Measurements from ENCODE around the gene ADCY5.

Gene ADCY5

DNA sequence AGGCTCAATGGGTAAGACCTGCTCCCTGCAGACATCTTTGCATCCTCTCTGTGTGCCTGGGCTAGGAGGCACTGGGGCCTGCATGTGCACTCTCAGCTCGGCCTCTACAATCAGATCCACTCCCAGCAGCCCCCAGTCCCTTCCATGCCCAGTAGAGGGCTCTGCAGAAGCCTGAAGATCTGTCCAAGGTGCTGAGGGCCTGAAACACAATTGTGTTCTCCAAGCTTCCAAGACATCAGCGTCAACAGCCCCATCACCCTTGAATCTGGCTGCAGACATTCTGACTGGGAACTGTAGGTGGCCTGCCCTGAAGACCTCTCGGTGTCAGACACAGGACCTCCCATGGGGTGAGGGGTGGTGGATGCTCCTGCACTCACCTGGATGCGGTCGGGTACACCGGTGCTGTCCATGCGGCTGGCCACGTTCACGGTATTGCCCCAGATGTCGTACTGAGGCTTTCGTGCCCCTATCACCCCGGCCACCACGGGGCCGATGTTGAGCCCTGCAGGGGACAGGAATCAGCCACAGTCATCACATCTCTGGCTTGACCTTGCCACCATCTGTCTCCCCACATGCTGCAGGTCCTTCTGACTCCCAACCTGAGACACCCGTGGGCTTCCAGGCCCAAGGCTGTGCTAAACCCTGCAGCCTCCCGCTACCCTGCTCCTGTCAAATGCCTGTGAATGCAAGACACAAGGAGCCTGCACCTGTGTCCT, 162.4 kb downstream of the ADCY5 start:
- DNase-seq (ENCODE audit: low spot score): peak; percentile 75

DNA sequence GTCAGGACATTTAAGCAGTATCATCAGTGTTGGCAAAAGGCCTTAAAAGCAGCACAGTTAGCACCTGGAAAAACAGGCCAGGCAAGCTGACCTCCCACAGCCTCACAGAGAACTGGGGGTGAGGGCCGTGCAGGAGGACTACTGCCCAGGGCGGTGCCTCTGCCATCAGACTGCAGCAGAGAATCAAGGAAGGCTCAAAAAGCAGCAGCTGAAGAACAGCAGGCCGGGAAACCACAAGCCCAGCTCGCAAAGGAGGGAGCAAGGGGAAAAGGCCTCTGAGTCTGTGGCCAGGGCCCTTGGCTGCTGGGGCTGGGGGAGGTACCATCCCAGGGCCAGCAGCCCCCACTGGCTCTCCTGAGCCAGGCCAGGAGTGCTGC, 163.0 kb downstream of the ADCY5 start:
- DNase-seq (ENCODE audit: low spot score): no peak

DNA sequence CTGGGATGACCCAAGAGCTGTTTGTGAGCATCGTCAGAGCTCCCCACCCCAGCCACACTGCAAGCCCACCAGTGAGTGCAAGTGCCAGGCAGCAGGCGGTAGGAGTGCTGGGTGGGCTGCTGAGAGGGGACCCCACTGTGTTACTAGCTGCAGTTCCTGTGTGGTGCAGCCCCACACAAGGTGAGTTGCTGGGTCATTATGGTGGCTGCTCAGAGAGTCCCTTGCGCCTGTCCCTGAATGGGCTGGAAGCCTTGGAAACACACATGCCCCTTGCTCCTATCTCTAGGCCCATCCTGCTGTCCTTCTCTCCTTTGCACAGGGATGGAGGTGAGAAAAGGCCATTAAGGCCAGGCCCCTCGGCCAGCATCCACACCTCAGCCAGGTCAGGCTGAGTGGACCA, 163.4 kb downstream of the ADCY5 start:
- DNase-seq (ENCODE audit: low spot score): no peak

DNA sequence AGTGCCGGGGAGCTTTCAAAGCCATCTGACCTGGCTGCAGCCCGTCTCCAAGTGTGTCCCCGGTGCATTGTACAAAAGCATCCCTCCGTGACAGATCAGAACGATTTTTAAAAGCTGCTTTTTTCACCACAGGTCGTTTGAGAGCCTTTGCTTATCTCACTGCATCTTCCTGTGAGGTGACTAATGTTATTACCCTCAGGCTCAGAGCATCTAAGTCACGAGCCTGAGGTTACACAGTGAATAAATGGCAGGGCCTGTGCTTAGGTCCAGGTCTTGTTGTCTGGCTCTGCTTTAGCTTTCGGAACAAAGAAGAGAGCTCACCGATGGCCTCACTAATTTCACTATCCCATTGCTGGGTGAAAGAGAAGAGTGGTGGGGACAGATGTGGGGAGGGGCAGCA, 163.8 kb downstream of the ADCY5 start:
- DNase-seq (ENCODE audit: low spot score): no peak

DNA sequence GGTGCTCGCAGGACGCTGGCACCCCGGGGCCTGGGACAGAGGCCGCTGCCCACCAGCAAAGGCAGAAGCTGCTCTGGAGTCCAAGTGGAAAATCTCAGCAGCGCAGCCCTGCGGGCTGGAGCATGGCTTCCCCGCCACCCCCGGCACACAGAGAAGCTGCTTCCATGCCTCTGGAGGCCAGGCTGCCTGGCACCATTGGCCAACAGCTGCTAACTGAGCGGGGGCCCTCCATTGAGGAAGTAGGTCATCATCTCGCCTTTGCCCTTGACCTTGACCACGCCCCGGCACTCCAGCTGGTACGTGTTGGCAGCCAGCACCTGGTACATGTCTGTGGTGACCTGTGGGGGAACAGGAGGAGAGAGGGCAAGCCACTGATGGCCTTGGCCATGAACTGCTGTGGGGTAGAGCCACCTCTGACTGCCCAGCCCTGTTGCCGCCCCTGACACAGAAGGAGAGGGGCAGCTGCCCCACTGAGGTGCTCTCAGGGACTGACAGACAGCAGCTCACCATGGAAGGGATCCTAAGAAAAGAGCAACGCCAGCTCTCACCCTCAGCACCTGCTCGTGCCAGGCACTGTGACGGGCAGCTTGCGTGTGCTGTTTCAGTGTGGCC, 164.4 kb downstream of the ADCY5 start:
- no peak for DNase-seq (ENCODE audit: low spot score)

DNA sequence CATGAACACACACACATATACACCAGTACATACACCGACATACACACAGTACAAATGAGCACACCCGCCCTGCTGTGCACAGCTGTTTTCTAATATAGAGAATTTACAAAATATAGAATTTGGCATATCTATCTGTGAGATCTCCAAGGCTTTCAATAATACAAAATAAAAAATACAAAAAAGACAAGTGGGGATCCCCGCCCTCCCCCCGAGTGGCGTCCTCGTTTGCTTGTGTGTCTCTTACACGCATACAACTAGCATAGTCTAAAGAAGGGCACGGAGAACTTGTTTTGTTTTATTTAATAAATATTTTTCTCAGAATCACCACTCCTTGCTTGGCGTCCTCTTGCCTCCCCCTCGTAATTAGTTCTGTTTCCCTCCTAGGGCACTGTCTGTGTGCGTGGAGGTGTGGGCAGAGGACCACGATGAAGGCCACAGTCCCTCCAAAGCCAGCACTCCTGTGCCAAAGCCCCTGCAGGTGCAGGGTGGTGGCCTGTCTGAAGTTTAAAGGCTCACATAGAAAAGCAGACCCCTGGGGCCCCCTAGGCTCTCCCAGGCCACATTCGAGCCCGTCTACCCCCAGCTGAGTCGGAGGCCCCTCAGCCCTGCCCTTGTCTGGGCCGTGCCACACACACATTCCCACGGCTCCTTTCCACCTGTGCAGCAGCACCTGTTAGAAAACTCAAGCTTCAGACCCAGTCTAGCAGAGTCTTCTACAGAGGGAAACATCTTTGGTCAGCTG, 165.1 kb downstream of the ADCY5 start:
- DNase-seq (ENCODE audit: low spot score): no peak

DNA sequence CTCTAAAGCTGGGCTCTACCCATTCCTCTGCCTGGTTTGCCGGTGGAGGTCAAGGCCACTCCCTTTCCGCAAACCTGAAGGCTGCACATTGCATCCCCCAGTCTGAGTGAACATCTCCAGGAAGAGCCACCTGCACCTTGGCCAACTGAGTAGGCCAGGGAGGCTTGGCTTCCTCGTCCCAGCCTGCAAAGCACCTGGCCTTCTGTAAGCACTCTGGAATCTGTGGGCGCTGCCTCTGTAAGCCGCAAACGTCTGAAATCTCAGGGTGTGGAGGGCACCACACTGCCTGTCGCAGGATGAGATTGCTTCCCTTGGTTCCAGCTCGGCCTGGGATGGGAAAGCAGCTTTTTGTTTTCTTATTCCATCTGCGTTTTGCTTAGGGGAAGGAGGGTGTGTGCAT, 165.8 kb downstream of the ADCY5 start:
- no peak for DNase-seq (ENCODE audit: low spot score)

DNA sequence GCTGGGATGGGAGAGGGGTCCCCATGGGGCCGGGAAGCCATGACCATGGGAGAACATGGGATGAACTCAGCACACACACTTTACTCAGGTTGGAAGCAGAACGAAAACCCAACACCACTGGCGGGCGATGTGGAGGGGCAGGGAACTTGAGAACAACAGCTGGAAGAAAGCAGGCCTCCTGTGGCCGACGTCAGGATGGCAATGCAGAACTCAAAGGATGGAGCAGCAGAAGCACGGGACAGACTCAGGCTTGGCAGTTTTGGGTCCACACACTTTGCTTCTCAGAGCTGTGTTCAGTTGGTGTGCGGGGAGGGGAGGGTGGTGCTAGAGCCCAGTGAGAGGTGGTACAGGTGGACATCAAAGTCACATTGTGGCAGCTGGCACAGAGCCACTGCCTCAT, 166.4 kb downstream of the ADCY5 start:
- no peak for DNase-seq (ENCODE audit: low spot score)

DNA sequence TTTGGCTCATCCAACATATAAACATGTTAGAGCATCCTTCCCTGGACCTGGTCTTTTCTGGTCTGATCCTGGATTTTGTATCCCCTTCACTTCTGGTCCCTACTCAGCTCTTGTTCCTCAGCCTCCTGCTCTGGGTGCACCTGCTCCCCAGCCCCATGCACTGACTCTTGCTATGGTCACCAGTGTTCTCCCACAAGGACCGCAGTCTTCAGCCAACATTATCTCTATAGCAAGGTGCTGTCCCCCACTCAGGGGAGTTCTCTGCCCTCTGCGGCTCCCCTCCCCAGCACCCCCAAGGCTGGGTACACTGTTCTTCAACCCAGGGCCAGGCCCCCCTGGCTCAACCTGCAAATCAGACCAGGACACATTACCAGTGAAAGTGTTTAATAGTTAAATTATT, 167.0 kb downstream of the ADCY5 start:
- DNase-seq (ENCODE audit: low spot score): no peak

DNA sequence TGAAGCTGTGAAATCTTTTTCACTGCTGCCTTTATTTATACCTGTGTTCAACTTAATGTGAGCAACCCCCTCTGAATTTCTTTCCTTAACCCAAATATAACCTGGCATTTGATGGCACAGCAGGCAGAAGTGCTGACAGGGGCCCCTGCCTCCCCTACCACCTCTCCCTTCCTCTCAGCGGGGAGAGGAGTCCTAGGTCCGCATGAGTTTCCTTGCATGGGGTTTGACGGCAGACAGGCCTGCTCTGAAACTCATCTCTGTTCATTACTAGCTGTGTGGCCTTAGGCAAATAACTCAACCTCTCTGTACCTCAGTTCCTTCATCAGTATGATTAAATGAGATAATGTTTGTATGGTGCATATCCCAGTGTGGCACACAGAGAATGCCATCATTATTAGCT, 167.5 kb downstream of the ADCY5 start:
- DNase-seq (ENCODE audit: low spot score): no peak

DNA sequence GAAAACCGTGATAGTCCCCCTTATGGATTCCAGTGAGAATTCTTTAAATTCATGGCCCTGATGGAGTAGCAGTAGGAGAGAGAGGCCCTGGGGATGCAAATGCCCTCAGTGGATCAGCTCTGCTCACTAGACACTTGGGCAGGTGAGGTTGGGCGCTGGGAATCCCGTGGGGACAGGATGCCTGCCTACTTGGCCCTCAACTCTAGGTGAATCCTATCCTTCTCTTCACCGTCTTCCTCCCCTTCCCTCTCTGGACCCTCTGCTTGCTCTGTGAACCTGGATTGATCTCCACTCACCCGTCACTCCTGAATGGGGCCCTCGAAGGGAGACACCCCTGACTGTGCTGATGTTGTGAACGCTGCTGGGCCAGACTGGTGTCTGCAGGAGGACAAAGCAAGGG, 169.8 kb downstream of the ADCY5 start:
- DNase-seq (ENCODE audit: low spot score): no peak

DNA sequence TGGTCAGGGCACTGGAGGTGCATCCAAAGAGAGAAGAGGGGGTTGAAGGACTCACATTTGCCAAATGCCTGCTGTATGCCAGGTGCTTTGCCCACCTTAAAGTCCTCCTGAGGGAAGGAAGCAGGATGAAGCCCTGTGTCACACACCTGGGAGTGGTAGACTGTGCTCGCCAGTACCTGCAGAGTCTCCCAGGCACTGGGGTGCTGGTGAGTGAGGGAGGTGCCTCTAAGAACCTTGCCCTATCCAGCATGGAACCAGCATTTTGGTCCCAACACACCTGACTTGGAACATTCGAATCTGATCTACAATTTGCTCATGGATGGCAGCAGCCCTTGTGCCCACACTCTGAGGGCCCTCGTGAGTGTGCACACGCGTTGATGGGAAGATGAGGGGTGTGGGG, 170.4 kb downstream of the ADCY5 start:
- DNase-seq (ENCODE audit: low spot score): no peak

DNA sequence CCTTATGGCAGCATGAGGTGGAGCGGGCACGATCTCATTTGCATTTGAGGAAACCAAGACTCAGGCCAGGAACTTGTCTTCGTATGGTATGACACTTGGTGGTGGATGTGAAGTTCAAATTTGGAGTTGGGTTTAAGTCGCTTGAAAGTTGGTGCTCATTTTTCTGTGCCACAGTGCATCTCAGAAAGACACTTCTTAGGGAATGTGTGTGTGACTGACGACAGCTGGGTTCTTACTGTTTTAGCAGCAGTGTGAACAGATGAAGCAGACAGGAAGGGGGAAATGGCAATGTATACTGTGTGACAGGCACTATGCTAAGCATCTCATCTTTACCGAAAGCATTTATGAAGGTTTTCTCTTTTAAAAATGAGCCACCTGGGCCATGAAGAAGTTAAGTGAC, 171.8 kb downstream of the ADCY5 start:
- no peak for DNase-seq (ENCODE audit: low spot score)

DNA sequence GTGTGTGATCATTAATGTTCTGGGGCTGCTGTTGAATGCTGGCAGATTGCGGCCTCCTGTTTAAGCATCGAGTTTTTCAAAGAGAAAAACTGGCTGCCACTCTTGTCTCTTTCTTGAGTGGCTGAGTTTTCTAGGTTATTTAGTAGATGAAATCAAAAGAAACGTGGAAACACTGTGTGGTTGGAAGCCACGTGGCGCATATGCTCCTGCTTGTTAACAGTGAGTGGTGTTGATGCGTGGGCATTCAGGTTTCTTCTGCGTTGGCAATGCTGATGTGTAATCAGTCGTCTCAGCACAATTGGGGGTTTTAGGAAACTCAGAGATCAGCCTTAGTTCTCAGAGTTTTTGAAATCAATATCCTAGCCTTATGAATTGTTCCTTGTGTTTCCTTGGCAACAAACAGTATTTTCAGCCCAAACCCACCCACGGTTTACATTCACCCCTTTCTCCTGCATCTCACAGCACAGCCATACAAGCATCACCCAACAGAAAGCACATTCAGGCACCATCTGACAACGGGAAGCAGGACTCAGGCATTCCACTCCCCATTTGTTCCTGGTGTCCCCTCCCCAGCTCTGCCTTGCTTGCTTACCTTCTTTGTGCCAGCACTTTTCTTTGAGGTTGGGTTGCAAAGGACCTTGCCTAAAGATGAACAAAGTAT, 172.4 kb downstream of the ADCY5 start:
- DNase-seq (ENCODE audit: low spot score): no peak

DNA sequence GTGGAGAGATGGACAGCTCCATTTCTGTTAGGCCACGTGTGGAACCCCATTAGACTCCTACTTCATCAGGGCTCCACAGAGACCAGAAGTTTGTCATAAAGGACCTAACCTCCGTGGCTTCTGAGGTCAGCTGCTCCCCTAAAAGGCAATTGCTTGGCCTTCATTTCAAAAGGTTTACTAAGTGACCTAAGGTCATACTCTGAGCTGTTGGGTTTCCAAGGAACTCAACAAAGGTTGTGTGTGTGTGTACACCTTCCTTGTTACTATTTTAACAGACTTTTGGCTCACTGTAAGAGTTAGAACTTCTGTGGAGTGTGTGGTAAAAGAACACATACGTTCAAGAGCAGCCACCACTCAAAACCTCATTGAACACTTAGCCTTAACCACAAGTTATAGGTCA, 173.2 kb downstream of the ADCY5 start:
- DNase-seq (ENCODE audit: low spot score): no peak

DNA sequence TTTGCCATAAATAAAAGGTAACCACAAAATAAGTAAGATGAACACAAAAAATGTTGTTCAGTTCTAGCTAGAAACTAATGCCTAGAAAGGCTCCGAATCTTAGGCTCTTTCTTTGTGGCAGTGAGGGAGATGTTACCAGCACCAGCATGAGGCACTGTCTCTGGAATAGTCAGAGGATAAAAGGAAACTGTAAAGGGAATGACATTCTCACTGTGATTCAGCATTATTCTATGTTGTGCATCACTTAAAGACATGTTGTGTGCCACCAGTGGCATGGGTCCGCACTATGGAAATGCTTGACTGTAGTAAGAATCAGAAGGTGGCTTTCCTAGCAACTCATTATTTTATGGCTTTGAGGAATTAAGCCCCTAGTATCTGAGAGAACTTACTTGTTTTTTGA, 176.3 kb downstream of the ADCY5 start:
- peak; percentile 8 for DNase-seq (ENCODE audit: low spot score)

DNA sequence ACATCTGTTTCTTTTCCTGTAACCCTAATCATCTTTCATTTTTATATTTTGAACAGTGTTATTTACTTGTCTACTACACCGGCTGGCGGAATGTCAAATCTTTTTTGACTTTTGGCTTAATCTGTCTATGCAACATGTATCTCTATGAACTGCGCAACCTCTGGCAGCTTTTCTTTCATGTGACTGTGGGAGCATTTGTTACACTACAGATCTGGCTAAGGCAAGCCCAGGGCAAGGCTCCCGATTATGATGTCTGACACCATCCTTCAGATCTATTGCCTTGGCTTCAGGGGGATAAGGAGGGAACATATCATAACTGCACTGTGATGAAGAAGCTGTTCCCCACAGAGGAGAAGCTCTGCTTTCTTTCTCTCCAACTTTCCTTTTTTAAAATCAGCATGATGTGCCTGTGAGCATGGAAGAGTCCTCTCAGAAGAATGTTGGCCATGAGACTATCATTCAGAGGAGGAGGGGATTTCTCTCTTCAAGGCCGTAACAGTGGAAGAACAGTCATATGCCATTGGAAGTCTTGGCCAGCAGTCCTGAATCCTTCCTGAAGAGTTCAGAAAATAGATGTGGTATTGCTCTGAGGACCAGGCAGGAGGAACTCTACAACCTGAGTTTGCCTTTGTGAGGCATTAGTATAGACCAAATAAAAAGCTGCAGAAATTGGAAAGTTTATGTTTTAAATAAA, 177.3 kb downstream of the ADCY5 start:
- no peak for DNase-seq (ENCODE audit: low spot score)

DNA sequence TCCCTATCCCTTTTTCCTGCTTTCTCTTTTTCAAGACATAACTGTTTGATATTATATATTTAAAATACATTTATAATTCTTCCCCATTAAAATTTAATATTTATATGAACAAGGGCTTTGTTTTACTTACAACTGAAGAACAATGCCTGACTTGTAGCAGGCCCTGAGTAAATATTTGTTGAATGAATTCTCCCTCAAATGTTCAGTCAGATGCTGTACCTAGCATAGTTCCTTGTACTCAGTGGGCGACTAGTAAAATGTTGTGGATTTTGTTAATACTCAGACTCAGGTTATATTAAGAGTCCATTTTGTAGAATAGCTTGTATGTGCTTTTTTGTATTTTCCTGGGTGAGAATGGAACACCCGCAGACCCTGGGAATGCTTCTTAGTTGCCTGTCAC, 178.1 kb downstream of the ADCY5 start:
- DNase-seq (ENCODE audit: low spot score): no peak

DNA sequence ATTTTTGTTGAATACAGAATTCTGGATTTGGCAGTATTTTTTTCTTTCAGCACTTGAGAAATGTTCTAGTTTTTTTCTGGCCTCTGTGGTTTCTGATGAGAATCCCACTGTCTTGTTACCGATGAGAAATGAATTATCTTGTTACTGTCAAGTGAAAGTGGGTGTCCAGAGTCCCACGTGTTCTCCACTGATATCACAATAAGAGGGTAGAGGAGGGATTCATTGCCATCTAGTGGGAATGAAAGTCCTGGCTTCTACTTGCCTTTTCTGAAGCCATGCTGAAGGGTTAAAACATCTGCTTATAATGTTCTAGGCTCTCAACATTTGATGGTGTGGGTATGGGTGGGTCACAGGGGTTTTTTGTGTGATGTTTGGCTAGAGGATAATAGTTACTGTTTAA, 181.1 kb downstream of the ADCY5 start:
- no peak for DNase-seq (ENCODE audit: low spot score)

DNA sequence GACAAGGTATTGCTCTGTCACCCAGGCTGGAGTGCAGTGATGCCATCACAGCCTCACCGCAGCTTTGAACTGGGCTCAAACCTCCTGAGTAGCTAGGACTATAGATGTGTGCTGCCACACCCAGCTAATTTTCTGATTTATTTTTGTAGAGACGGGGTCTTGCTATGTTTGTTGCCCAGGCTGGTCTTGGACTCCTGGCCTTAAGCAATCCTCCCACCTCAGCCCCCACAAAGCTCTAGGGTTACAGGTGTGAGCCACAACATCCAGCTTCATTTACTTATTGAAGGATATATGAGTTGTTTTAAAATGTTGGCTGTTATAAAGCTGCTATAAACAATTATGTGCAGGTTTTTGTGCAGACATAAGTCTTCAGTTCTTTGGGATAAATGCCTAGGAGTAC, 184.9 kb downstream of the ADCY5 start:
- DNase-seq (ENCODE audit: low spot score): no peak

DNA sequence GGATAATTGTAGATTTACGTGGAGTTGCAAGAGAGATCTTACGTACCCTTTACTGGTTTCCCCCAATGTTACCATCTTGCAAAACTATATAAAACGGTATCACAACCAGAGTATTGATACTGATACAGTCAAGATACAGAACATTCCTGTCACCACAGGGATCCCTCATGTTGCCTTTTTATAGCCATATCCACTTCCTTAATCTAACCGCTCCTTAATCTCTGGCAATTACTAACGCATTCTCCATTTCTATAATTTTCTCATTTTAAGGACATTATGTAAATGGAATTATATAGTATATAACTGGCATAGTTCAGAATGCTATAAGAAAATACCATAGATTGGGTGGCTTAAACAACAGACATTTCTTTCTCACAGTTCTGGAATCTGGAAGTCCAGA, 186.0 kb downstream of the ADCY5 start:
- DNase-seq (ENCODE audit: low spot score): no peak

DNA sequence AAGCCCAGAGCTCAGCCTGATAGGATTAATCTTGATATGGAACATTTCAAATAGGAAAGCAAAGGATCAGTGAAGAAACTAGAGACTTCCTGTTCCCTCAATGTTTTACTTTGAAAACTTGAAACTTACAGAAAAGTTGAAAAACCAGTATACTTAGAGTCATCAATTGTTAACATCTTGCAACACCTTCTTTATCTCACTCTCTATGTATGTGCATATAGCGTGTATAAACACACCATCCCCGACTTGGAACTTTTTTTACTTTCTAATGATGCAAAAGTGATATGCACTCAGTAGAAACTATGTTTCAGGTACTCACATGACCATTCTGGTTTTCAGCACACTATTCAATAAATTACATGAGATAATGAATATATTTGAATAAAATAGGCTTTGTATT, 186.7 kb downstream of the ADCY5 start:
- no peak for DNase-seq (ENCODE audit: low spot score)
